Measurements from ENCODE around the gene SLC25A28.

The SLC25A28 gene

DNA sequence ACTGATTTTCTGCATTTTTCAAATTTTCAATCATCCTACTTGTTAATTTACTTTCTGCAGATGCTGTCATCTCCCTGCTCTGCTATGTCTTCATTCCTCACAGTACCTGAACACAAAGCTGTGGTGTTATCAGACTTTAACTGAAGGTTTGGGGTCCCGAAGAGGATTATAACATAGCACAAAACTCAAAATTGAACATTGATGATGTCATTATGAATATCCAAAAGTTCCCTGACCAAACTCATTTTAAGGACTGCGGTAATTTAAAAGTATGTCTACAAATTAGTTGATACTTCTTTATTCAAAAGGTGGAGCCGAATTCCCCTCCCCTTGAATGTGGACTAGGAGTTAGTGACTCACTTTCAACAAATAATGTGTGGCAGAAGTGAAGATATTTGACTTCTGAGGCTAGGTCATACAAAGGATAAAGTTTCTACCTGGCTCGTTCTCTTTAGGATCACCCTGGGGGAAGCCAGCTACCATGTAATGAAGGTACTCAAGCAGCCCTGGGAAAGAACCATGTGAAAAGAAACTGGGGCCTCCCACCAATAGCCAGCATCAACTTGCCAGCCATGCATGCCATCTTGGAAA, 32.7 kb upstream of the SLC25A28 start:
- no peak for DNase-seq (ENCODE audit: extremely low spot score)
- ChIA-PET POLR2A (no interaction called here), CTCF (interaction anchor here (1.3 to 1.5 kb wide), 3 partner anchors 14 to 40 kb away, joined by 3 to 4 read pairs (median 3); no protein-coding TSS in a partner anchor)
- TF ChIP-seq, protein P1, sequence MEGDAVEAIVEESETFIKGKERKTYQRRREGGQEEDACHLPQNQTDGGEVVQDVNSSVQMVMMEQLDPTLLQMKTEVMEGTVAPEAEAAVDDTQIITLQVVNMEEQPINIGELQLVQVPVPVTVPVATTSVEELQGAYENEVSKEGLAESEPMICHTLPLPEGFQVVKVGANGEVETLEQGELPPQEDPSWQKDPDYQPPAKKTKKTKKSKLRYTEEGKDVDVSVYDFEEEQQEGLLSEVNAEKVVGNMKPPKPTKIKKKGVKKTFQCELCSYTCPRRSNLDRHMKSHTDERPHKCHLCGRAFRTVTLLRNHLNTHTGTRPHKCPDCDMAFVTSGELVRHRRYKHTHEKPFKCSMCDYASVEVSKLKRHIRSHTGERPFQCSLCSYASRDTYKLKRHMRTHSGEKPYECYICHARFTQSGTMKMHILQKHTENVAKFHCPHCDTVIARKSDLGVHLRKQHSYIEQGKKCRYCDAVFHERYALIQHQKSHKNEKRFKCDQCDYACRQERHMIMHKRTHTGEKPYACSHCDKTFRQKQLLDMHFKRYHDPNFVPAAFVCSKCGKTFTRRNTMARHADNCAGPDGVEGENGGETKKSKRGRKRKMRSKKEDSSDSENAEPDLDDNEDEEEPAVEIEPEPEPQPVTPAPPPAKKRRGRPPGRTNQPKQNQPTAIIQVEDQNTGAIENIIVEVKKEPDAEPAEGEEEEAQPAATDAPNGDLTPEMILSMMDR (IDR thresholded peaks at IDR 0.05; ENCODE audit: control extremely low read depth, extremely low read depth, low read depth, missing control alignments): no peak

DNA sequence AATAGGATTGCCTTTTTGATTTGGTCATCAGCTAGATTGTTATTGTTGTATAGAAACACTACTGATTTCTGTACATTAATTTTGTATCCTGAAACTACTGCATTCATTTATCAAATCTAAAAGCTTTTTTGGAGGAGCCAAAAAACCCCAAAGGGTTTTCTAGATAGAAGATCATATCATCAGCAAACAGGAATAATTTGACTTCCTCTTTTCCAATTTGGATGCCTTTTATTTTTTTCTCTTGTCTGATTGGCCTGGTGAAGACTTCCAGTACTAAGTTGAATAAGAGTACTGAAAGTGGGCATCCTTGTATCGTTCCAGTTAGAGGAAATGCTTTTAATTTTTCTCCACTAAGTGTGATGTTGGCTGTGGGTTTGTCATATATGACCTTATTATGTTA, 28.5 kb upstream of the SLC25A28 start:
- ChIA-PET POLR2A (no interaction called here), CTCF (interaction anchor here (1.9 kb wide), 1 partner anchor 10 kb away, joined by 6 read pairs; the partner anchor contains the start of gene ENTPD7)
- TF ChIP-seq, protein P1 (IDR thresholded peaks at IDR 0.05; ENCODE audit: control extremely low read depth, extremely low read depth, low read depth, missing control alignments): no peak
- no peak for DNase-seq (ENCODE audit: extremely low spot score)

GRCh38 chr10:99647601-99648151, 27.4 kb upstream of the SLC25A28 start:
- TF ChIP-seq, protein P1 (IDR thresholded peaks at IDR 0.05; ENCODE audit: control extremely low read depth, extremely low read depth, low read depth, missing control alignments): no peak
- POLR2A ChIA-PET: no interaction called here
- CTCF ChIA-PET: interaction anchor here (1.9 kb wide), 1 partner anchor 11 kb away, joined by 6 read pairs; the partner anchor contains the start of gene ENTPD7
- no peak for DNase-seq (ENCODE audit: extremely low spot score)

GRCh38 chr10:99633832-99634231, 13.6 kb upstream of the SLC25A28 start:
- ChIA-PET POLR2A (no interaction called here), CTCF (interaction anchor here (1.0 kb wide), 1 partner anchor 22 kb away, joined by 3 read pairs; no protein-coding TSS in a partner anchor)
- TF ChIP-seq, protein P1 (IDR thresholded peaks at IDR 0.05; ENCODE audit: control extremely low read depth, extremely low read depth, low read depth, missing control alignments): no peak
- no peak for DNase-seq (ENCODE audit: extremely low spot score)

DNA sequence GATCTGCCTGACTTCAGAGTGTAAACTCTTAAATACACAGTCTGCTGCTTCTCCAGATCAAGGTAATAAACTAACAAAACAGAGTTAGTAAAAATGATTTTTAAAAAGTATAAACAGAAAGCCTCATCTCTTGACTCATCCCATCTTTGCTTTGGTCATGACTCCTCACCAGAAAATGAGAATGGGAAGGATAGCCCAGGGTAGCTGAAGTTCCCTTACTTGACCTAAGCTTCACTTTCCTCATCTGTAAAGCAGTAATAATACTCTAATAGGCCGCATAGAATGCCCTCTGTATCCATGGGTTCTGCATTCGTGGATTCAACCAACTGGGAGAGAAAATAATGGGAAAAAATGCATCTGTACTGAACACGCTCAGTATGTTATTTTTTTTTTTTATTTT, 11.3 kb upstream of the SLC25A28 start:
- ChIA-PET POLR2A (no interaction called here), CTCF (interaction anchor here (1.1 to 2.6 kb wide), 4 partner anchors 9 to 82 kb away, joined by 3 to 13 read pairs (median 8); no protein-coding TSS in a partner anchor)
- TF ChIP-seq, protein P1 (IDR thresholded peaks at IDR 0.05; ENCODE audit: control extremely low read depth, extremely low read depth, low read depth, missing control alignments): no peak
- no peak for DNase-seq (ENCODE audit: extremely low spot score)

GRCh38 chr10:99630991-99631390, 10.8 kb upstream of the SLC25A28 start:
- TF ChIP-seq, protein P1 (IDR thresholded peaks at IDR 0.05; ENCODE audit: control extremely low read depth, extremely low read depth, low read depth, missing control alignments): no peak
- ChIA-PET POLR2A (no interaction called here), CTCF (interaction anchor here (1.1 to 2.6 kb wide), 5 partner anchors 9 to 82 kb away, joined by 3 to 13 read pairs (median 5); no protein-coding TSS in a partner anchor)
- no peak for DNase-seq (ENCODE audit: extremely low spot score)

Measured in GM10248 (cell line).